Measurements from ENCODE around the gene PDE2A.

GRCh38 chr11:72602250-72602904, 71.8 kb downstream of the PDE2A start:
- TF ChIP-seq CTCF (IDR thresholded peaks at IDR 0.05) (no peak), POLR2A (IDR thresholded peaks at IDR 0.05) (no peak)
